Esophagus muscularis mucosa (tissue), 4 donors: ENCODE results near the gene PARP8.

Experiments
- CTCF ChIP-seq, 3 experiments: fragments of 200-600 bp in 2 of 3; fragments of 450-650 bp in 1 of 3; sonication (generic) in 2 of 3; IDR thresholded peaks; one replicate each; pipeline ENCODE4 v1.5.1; 2017 to 2019; ENCODE audit warnings: antibody characterized with exemption in 3 of 3, mild to moderate bottlenecking in 2 of 3, moderate library complexity in 1 of 3
- EP300 ChIP-seq: sonication (generic); formaldehyde crosslinking; IDR thresholded peaks from one replicate; pipeline ENCODE4 v1.6.1; 2017; ENCODE audit warnings: antibody characterized with exemption
- POLR2A ChIP-seq: fragments of 450-650 bp; IDR thresholded peaks from one replicate; pipeline ENCODE4 v1.6.1; 2017; ENCODE audit warnings: antibody characterized with exemption, moderate library complexity, mild to moderate bottlenecking, low read depth
- POLR2AphosphoS5 ChIP-seq, 2 donors: sonication (generic); formaldehyde crosslinking; IDR thresholded peaks; one replicate each; pipeline ENCODE4 v1.6.1; 2017; ENCODE audit warnings: antibody characterized with exemption in 2 of 2

- no peak for TF ChIP-seq CTCF (IDR thresholded peaks at IDR 0.05)
- no peak for TF ChIP-seq EP300
- no peak for TF ChIP-seq POLR2AphosphoS5 (IDR thresholded peaks at IDR 0.05)
- TF ChIP-seq POLR2A, result no peak
Observed at GRCh38 chr5:50808406-50808805, 142.0 kb downstream of the PARP8 start.
